Stomach (tissue), 9 donors: ENCODE measurements around the gene PTPRG. TPM values are rescaled to one million over a fixed set of nuclear protein-coding genes. Genes with fewer than 3 reads are reported as not detected.

ENCODE experiments used
- DNase-seq, 2 donors: peaks; one replicate each; pipeline versions ENCODE4 v3.0.0 to v3.0.0-alpha.2; 2013 to 2019
- H3K27ac ChIP-seq, 5 donors: fragments of 200-600 bp in 4 of 5; sonication (generic) in 4 of 5; one replicate each; pipeline ENCODE4 v1.5.1; 2013 to 2019; ENCODE audit warnings: mild to moderate bottlenecking in 1 of 5, moderate library complexity in 1 of 5
- H3K27me3 ChIP-seq, 3 donors: fragments of 200-600 bp; sonication (generic); one replicate each; pipeline ENCODE4 v1.5.1; 2017 to 2019; ENCODE audit warnings: mixed run types in 1 of 3
- H3K36me3 ChIP-seq, 4 donors: fragments of 200-600 bp; sonication (generic); 1 replicate in 3 of 4; 2 replicates in 1 of 4; pipeline ENCODE4 v1.5.1; 2016 to 2019
- H3K4me1 ChIP-seq, 4 donors: fragments of 200-600 bp; sonication (generic); one replicate each; pipeline ENCODE4 v1.5.1; 2016 to 2019
- H3K4me3 ChIP-seq, 4 donors: fragments of 200-600 bp; sonication (generic) in 3 of 4; one replicate each; pipeline ENCODE4 v1.5.1; 2016 to 2019; ENCODE audit warnings: mild to moderate bottlenecking in 1 of 4
- H3K9me3 ChIP-seq, 4 donors: fragments of 200-600 bp; sonication (generic); one replicate each; pipeline ENCODE4 v1.5.1; 2016 to 2019
- CTCF ChIP-seq, 7 experiments: fragments of 450-650 bp in 4 of 7; fragments of 200-600 bp in 3 of 7; sonication (generic) in 3 of 7; IDR thresholded peaks; one replicate each; pipeline ENCODE4 v1.5.1; 2016 to 2019; ENCODE audit warnings: antibody characterized with exemption in 7 of 7, control low read depth in 2 of 7, mild to moderate bottlenecking in 1 of 7
- EP300 ChIP-seq: sonication (generic); formaldehyde crosslinking; IDR thresholded peaks from one replicate; pipeline ENCODE4 v1.6.1; 2017; ENCODE audit warnings: antibody characterized with exemption
- POLR2A ChIP-seq, 4 donors: fragments of 450-650 bp; IDR thresholded peaks; one replicate each; pipeline ENCODE4 v1.6.1; 2016; ENCODE audit warnings: antibody characterized with exemption in 4 of 4, control low read depth in 2 of 4, mild to moderate bottlenecking in 1 of 4, moderate library complexity in 1 of 4
- POLR2AphosphoS5 ChIP-seq, 3 donors: sonication (generic); formaldehyde crosslinking; IDR thresholded peaks; one replicate each; pipeline ENCODE4 v1.6.1; 2016; ENCODE audit warnings: antibody characterized with exemption in 3 of 3
- WGBS, 5 donors: extraction: QIAGEN DNeasy Blood & Tissue Kit in 3 of 5; methylation state at CpG; one replicate each; pipeline versions ENCODE4 v1.1.5 to v1.1.7; 2013 to 2018; 5-methylcytosine and 5-hydroxymethylcytosine counted together
- intact Hi-C: fragments of 100-400 bp; cut with DNase I; formaldehyde crosslinking; loops from one replicate; pipeline ENCODE4 v1.15.1; 2023; ENCODE audit warnings: low total_unique reads
- polyA plus RNA-seq, 3 donors: library from polyadenylated mRNA; stranded (reverse); fragments of 200-250 nt; gene quantifications; one replicate each; pipeline ENCODE4 v1.2.3, GENCODE V29; 2013
- total RNA-seq, 5 donors: library from RNA; depleted of rRNA; stranded (reverse); fragments of >200 nt; gene quantifications; one replicate each; pipeline versions ENCODE4 v1.1.0 to v1.2.3, GENCODE V29; 2014 to 2016
- donor health status: healthy with polysubstance abuse.
- donor health status: Bipolar disorder and iron deficiency.
- donor health status: healthy.

The PTPRG gene
- total and polyA plus RNA-seq, 8 donors = 2.4 to 96.0 (median 22.0) TPM

- Histone ChIP-seq H3K4me1 (peaks cover 0 to 10% (median 0%) of the 10 kb centered on the region in 4 donors), H3K27me3 (no peaks in the 10 kb centered on the region), H3K27ac (no peak overlapping the region), H3K9me3 (no peaks in the 10 kb centered on the region), H3K4me3 (no peak overlapping the region), H3K36me3 (no peaks in the 10 kb centered on the region)
- TF ChIP-seq POLR2A (IDR thresholded peaks at IDR 0.05) (no peak), CTCF (IDR thresholded peaks at IDR 0.05) (no peak), EP300 (no peak), POLR2AphosphoS5 (IDR thresholded peaks at IDR 0.05) (no peak)
- DNase-seq = no peak
- WGBS, 5 donors = 79 to 89% (median 86%) methylated on average over 4 to 6 of the region's 6 CpGs
- intact Hi-C loops = no loop called here
Measured at GRCh38 chr3:61885414-61885813, 324.0 kb downstream of the PTPRG start.

GRCh38 chr3:61887206-61887605 is 325.8 kb downstream of the PTPRG start:
- Histone ChIP-seq H3K27ac (no peak overlapping the region), H3K4me1 (peaks cover 0 to 10% (median 0%) of the 10 kb centered on the region in 4 donors), H3K4me3 (no peak overlapping the region), H3K36me3 (no peaks in the 10 kb centered on the region), H3K27me3 (no peaks in the 10 kb centered on the region), H3K9me3 (no peaks in the 10 kb centered on the region)
- 64 to 91% (median 83%) methylated on average over 1 of the region's 1 CpG for WGBS, 5 donors
- TF ChIP-seq POLR2A (IDR thresholded peaks at IDR 0.05) (no peak), CTCF (IDR thresholded peaks at IDR 0.05) (no peak), EP300 (no peak), POLR2AphosphoS5 (IDR thresholded peaks at IDR 0.05) (no peak)
- no peak for DNase-seq
- intact Hi-C loops = no loop called here

- H3K9me3 ChIP-seq = no peaks in the 10 kb centered on the region
- no peaks in the 10 kb centered on the region for H3K36me3 ChIP-seq
- intact Hi-C loops = no loop called here
- no peaks in the 10 kb centered on the region for H3K27me3 ChIP-seq
- TF ChIP-seq EP300 = no peak
- no peak for TF ChIP-seq CTCF (IDR thresholded peaks at IDR 0.05)
- TF ChIP-seq POLR2A (IDR thresholded peaks at IDR 0.05) = no peak
- TF ChIP-seq POLR2AphosphoS5 (IDR thresholded peaks at IDR 0.05) = no peak
- H3K4me3 ChIP-seq = no peak overlapping the region
- H3K4me1 ChIP-seq = peaks cover 0 to 5% (median under 1%) of the 10 kb centered on the region in 4 donors
- 42 to 64% (median 55%) methylated on average over 6 of the region's 6 CpGs for WGBS, 5 donors
- DNase-seq = no peak
- no peak overlapping the region for H3K27ac ChIP-seq
Measured at GRCh38 chr3:61889259-61889658, 327.9 kb downstream of the PTPRG start.

GRCh38 chr3:61890167-61890566 is 328.8 kb downstream of the PTPRG start:
- Histone ChIP-seq H3K9me3 (no peaks in the 10 kb centered on the region), H3K4me3 (no peak overlapping the region), H3K27ac (no peak overlapping the region), H3K36me3 (no peaks in the 10 kb centered on the region), H3K27me3 (no peaks in the 10 kb centered on the region), H3K4me1 (peaks cover 2 to 10% (median 6%) of the 10 kb centered on the region in 4 donors)
- 87 to 100% (median 93%) methylated on average over 3 of the region's 3 CpGs for WGBS, 5 donors
- TF ChIP-seq EP300 = no peak
- TF ChIP-seq POLR2AphosphoS5 (IDR thresholded peaks at IDR 0.05) = no peak
- no peak for TF ChIP-seq POLR2A (IDR thresholded peaks at IDR 0.05)
- TF ChIP-seq CTCF (IDR thresholded peaks at IDR 0.05) = no peak
- intact Hi-C loops = no loop called here
- DNase-seq = no peak
